HG03066 (cell line): ENCODE results near the gene BUD31.
"Not testable (repeated sequence)": the region's sequence is repeated elsewhere in the genome, so short reads cannot be mapped to it uniquely, and the experiment has no call there.

Experiments used
- ATAC-seq: cut with Tn5 transposase; IDR thresholded peaks from one replicate; pipeline ENCODE4 v1.9.1; 2021; ENCODE audit warnings: low read depth; ENCODE audit not compliant: unreplicated experiment

Gene BUD31

GRCh38 chr7:99380032-99380822, 28.5 kb upstream of the BUD31 start:
- ATAC-seq: peak; percentile 44

GRCh38 chr7:99380823-99381663, 27.7 kb upstream of the BUD31 start:
- peak; percentile 73 for ATAC-seq

GRCh38 chr7:99381664-99382075, 27.1 kb upstream of the BUD31 start:
- no peak for ATAC-seq

GRCh38 chr7:99383203-99383602, 25.6 kb upstream of the BUD31 start:
- ATAC-seq: no peak

DNA sequence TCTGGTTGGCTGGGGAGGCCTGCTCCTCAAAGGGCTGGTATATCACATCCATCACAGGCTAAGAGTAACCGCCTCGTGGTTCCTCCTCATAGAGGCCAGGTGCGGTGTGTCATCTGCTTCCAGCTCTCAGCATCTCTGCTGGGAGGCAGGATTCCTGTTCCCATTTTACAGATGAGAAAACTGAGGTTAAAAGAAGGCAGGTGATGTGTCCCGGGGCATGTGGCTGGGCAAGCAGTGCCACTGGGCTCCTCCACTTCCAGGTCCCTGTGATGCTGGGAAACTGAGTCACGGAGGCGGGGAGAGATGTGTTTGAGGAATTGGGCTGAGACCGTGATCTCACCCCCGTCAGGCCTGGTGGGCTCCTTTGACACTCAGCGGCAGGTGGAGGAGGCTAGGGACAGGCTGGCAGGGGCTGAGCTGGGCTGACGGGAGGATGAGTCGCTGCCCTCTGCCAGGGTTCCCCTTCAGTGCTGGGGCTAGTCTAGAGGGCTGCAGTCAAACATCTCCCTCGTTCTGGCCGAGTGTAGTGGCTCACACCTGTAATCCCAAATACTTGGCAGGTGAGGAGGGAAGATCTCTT, 24.9 kb upstream of the BUD31 start:
- no peak for ATAC-seq

GRCh38 chr7:99384523-99384922, 24.2 kb upstream of the BUD31 start:
- no peak for ATAC-seq

GRCh38 chr7:99385564-99385963, 23.2 kb upstream of the BUD31 start:
- no peak for ATAC-seq

DNA sequence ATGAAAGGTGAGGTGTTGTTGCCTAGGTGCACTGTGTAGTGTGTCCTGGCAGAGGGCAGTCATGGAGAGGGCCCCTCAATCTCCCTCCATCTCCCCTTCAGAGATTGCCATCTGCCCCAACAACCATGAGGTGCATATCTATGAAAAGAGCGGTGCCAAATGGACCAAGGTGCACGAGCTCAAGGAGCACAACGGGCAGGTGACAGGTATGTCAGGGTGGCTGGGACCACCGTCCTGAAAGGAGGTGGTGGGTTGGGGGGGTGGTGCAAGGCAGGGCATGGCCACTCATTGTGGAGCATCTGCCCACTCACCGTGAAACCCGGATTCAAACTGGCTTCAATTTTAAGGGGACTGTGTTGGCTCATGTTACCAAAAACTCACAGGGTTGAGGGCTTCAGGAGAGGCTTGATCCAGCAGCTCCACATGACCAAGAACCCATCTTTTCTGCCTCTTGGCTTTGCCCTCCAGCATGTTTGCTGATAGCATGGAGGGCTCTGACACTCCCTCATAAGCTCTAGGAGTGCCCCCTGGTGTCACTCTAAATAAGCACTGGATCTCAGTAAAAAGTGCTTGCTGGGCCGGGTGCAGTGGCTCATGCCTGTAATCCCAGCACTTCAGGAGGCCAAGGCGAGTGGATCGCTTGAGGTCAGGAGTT, 22.1 kb upstream of the BUD31 start:
- ATAC-seq: no peak

GRCh38 chr7:99387239-99387635, 21.5 kb upstream of the BUD31 start:
- ATAC-seq: not testable (repeated sequence)

DNA sequence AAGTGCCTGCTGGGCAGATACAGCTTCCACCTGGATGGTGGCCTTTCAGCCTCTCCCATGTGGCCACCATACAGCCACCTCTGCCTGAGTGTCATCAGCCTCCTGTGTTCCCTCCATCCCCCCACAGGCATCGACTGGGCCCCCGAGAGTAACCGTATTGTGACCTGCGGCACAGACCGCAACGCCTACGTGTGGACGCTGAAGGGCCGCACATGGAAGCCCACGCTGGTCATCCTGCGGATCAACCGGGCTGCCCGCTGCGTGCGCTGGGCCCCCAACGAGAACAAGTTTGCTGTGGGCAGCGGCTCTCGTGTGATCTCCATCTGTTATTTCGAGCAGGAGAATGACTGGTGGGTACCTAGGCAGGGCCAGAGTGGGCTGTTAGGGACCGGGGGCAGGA, 20.9 kb upstream of the BUD31 start:
- no peak for ATAC-seq

GRCh38 chr7:99389772-99390171, 19.0 kb upstream of the BUD31 start:
- no peak for ATAC-seq

DNA sequence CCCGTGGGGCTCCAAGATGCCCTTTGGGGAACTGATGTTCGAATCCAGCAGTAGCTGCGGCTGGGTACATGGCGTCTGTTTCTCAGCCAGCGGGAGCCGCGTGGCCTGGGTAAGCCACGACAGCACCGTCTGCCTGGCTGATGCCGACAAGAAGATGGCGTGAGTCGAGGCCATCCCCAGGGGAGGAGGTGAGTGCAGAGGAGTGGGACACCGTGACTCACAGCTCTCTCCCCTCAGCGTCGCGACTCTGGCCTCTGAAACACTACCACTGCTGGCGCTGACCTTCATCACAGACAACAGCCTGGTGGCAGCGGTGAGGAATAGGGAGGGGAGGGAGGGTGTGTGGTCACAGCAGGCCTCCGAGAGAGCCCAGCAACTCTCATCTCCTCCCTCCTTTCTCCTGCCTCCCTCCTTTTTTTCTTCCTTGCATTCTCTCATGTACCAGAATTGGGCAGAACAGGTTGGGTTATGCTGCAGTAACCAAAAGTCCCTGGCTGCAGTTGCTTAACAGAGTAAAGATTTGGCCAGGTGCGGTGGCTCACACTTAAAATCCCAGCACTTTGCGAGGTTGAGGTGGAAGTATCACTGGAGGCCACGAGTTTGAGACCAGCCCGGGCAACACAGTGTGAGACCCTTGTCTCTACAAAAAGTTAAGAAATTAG, 17.7 kb upstream of the BUD31 start:
- ATAC-seq: no peak

GRCh38 chr7:99392046-99392445, 16.7 kb upstream of the BUD31 start:
- no peak for ATAC-seq

GRCh38 chr7:99392659-99393354, 16.0 kb upstream of the BUD31 start:
- ATAC-seq: peak; percentile 51

DNA sequence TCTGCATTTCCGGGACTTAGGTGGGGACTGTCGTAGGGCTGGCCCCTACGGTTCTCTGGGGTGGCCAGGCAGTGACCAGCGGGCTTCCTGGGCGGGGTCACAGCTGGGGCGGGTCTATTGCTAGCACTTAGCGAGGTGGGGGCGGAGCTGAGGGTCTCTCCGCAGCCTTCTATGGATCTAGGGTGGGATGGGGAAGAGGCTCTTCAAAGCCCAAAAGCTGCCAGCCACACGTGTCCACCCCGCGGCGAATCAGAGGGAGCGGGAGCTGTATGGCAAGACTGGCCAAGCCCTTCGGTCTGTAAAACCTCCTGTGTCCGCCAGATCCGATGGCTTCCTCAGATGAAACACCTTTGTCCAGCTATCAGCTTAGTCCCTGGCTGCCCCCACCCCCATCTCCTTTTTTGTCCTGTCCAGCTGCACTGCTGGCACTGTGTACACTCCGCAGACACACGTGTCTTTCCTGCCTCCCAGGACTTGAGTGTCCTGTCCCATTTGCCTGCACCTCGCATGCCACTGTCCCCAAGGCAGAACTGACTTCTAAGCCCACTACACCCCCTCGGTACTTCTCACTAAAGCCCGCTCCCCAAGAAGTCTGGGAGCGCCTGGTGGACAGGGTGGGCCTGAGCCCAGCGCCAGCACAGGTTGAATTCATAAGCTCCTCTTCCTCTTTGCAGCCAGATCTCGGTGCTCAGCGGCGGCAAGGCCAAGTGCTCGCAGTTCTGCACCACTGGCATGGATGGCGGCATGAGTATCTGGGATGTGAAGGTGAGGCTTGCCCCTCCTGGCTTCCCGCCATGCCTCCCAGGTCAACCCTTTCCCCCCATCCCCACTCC, 15.2 kb upstream of the BUD31 start:
- ATAC-seq: peak; percentile 15

GRCh38 chr7:99394188-99394502, 14.6 kb upstream of the BUD31 start:
- ATAC-seq: no peak

- ATAC-seq: no peak
Measured at GRCh38 chr7:99395616-99396327, 13.0 kb upstream of the BUD31 start.
